B cell (primary cell): Measurements from ENCODE around the gene DDAH1.

Experiments used
- CTCF ChIP-seq: fragments of 200-600 bp; IDR thresholded peaks from one replicate; pipeline ENCODE4 v1.8.0; 2022; ENCODE audit warnings: antibody characterized with exemption, mild to moderate bottlenecking
- EZH2 ChIP-seq: IDR thresholded peaks from 2 replicates; pipeline ENCODE4 v1.6.1; 2012; ENCODE audit warnings: borderline replicate concordance, low read depth, mild to moderate bottlenecking, moderate library complexity, low read length; ENCODE audit not compliant: insufficient read depth, poor library complexity, severe bottlenecking

GRCh38 chr1:85297538-85297854 lies 167.5 kb downstream of the DDAH1 start:
- no peak for TF ChIP-seq CTCF
- TF ChIP-seq EZH2, result no peak
